ENCODE measurements around the gene ADORA1. TPM values are rescaled to one million over a fixed set of nuclear protein-coding genes. Genes with fewer than 3 reads are reported as not detected.

The ADORA1 gene
- total RNA-seq, 2 donors from 2014 or later, result 0.15 to 0.18 TPM

- Mint-ChIP-seq H3K27ac (no peak overlapping the region), H3K4me1 (peaks cover 6% of the 10 kb centered on the region), H3K27me3 (peaks cover 41% of the 10 kb centered on the region), H3K4me3 (no peak overlapping the region), H3K36me3 (ENCODE audit: low read depth) (peaks cover 2% of the 10 kb centered on the region)
- no peak for ATAC-seq
- no peak for DNase-seq
- H3K9me3 ChIP-seq (ENCODE audit: control insufficient read depth, low read length, poor library complexity, severe bottlenecking), result no peaks in the 10 kb centered on the region
Observed at GRCh38 chr1:203184467-203184866, 56.9 kb downstream of the ADORA1 start.

- Mint-ChIP-seq H3K36me3 (ENCODE audit: low read depth) (peaks cover 2% of the 10 kb centered on the region), H3K4me1 (peaks cover 6% of the 10 kb centered on the region), H3K27me3 (peaks cover 41% of the 10 kb centered on the region), H3K27ac (no peak overlapping the region), H3K4me3 (no peak overlapping the region)
- no peak for ATAC-seq
- DNase-seq, result no peak
- H3K9me3 ChIP-seq (ENCODE audit: control insufficient read depth, low read length, poor library complexity, severe bottlenecking), result no peaks in the 10 kb centered on the region
Observed at GRCh38 chr1:203185061-203185461, 57.5 kb downstream of the ADORA1 start.

- H3K36me3 Mint-ChIP-seq (ENCODE audit: low read depth), result peaks cover 2% of the 10 kb centered on the region
- DNase-seq (no peak), ATAC-seq (no peak)
- H3K4me1 Mint-ChIP-seq, result peaks cover 6% of the 10 kb centered on the region
- H3K27me3 Mint-ChIP-seq, result peaks cover 41% of the 10 kb centered on the region
- no peaks in the 10 kb centered on the region for H3K9me3 ChIP-seq (ENCODE audit: control insufficient read depth, low read length, poor library complexity, severe bottlenecking)
- no peak overlapping the region for H3K4me3 Mint-ChIP-seq
- H3K27ac Mint-ChIP-seq, result no peak overlapping the region
Observed at GRCh38 chr1:203185585-203185984, 58.1 kb downstream of the ADORA1 start.

- no peak overlapping the region for H3K27ac Mint-ChIP-seq
- no peak for ATAC-seq
- H3K4me3 Mint-ChIP-seq, result no peak overlapping the region
- peaks cover 2% of the 10 kb centered on the region for H3K36me3 Mint-ChIP-seq (ENCODE audit: low read depth)
- peaks cover 38% of the 10 kb centered on the region for H3K27me3 Mint-ChIP-seq
- H3K4me1 Mint-ChIP-seq, result peaks cover 4% of the 10 kb centered on the region
- no peaks in the 10 kb centered on the region for H3K9me3 ChIP-seq (ENCODE audit: control insufficient read depth, low read length, poor library complexity, severe bottlenecking)
- DNase-seq, result no peak
Observed at GRCh38 chr1:203186091-203186445, 58.5 kb downstream of the ADORA1 start.

GRCh38 chr1:203186446-203187303, 59.1 kb downstream of the ADORA1 start, which contains the start of gene CHI3L1:
TSS of gene CHI3L1 (minus strand) at chr1:203186704. CDS start at chr1:203186623, 81 bp downstream.
- Mint-ChIP-seq H3K4me1 (peaks cover 4% of the 10 kb centered on the region), H3K27ac (no peak within 1 kb of the TSS), H3K27me3 (peaks cover 42% of the 10 kb centered on the region), H3K36me3 (ENCODE audit: low read depth) (peaks cover 2% of the 10 kb centered on the region), H3K4me3 (no peak within 1 kb of the TSS)
- no peak for ATAC-seq
- H3K9me3 ChIP-seq (ENCODE audit: control insufficient read depth, low read length, poor library complexity, severe bottlenecking), result no peaks in the 10 kb centered on the region
- no peak for DNase-seq

- no peak overlapping the region for H3K27ac Mint-ChIP-seq
- no peak overlapping the region for H3K4me3 Mint-ChIP-seq
- peaks cover 2% of the 10 kb centered on the region for H3K36me3 Mint-ChIP-seq (ENCODE audit: low read depth)
- peaks cover 48% of the 10 kb centered on the region for H3K27me3 Mint-ChIP-seq
- peaks cover 4% of the 10 kb centered on the region for H3K4me1 Mint-ChIP-seq
- DNase-seq (no peak), ATAC-seq (no peak)
- no peaks in the 10 kb centered on the region for H3K9me3 ChIP-seq (ENCODE audit: control insufficient read depth, low read length, poor library complexity, severe bottlenecking)
Observed at GRCh38 chr1:203187304-203187685, 59.8 kb downstream of the ADORA1 start.

GRCh38 chr1:203187689-203188264, 60.3 kb downstream of the ADORA1 start:
- peaks cover 2% of the 10 kb centered on the region for H3K36me3 Mint-ChIP-seq (ENCODE audit: low read depth)
- no peaks in the 10 kb centered on the region for H3K9me3 ChIP-seq (ENCODE audit: control insufficient read depth, low read length, poor library complexity, severe bottlenecking)
- ATAC-seq, result no peak
- no peak overlapping the region for H3K27ac Mint-ChIP-seq
- peaks cover 53% of the 10 kb centered on the region for H3K27me3 Mint-ChIP-seq
- peaks cover 4% of the 10 kb centered on the region for H3K4me1 Mint-ChIP-seq
- H3K4me3 Mint-ChIP-seq, result no peak overlapping the region
- DNase-seq, result no peak

- Mint-ChIP-seq H3K27me3 (peaks cover 53% of the 10 kb centered on the region), H3K4me3 (no peak overlapping the region), H3K36me3 (ENCODE audit: low read depth) (peaks cover 2% of the 10 kb centered on the region), H3K4me1 (peaks cover 4% of the 10 kb centered on the region), H3K27ac (no peak overlapping the region)
- ATAC-seq (no peak), DNase-seq (no peak)
- no peaks in the 10 kb centered on the region for H3K9me3 ChIP-seq (ENCODE audit: control insufficient read depth, low read length, poor library complexity, severe bottlenecking)
Observed at GRCh38 chr1:203188686-203189232, 61.2 kb downstream of the ADORA1 start.

- Mint-ChIP-seq H3K4me3 (no peak overlapping the region), H3K27me3 (peaks cover 48% of the 10 kb centered on the region), H3K4me1 (peaks cover 4% of the 10 kb centered on the region), H3K27ac (no peak overlapping the region), H3K36me3 (ENCODE audit: low read depth) (peaks cover 2% of the 10 kb centered on the region)
- DNase-seq (no peak), ATAC-seq (no peak)
- H3K9me3 ChIP-seq (ENCODE audit: control insufficient read depth, low read length, poor library complexity, severe bottlenecking), result no peaks in the 10 kb centered on the region
Observed at GRCh38 chr1:203189951-203190352, 62.4 kb downstream of the ADORA1 start.

GRCh38 chr1:203190949-203191348, 63.4 kb downstream of the ADORA1 start:
- Mint-ChIP-seq H3K4me1 (peaks cover 4% of the 10 kb centered on the region), H3K36me3 (ENCODE audit: low read depth) (peaks cover 2% of the 10 kb centered on the region), H3K27ac (no peak overlapping the region), H3K27me3 (peaks cover 46% of the 10 kb centered on the region), H3K4me3 (no peak overlapping the region)
- ATAC-seq (no peak), DNase-seq (no peak)
- no peaks in the 10 kb centered on the region for H3K9me3 ChIP-seq (ENCODE audit: control insufficient read depth, low read length, poor library complexity, severe bottlenecking)

GRCh38 chr1:203196371-203196770, 68.8 kb downstream of the ADORA1 start:
- no peak overlapping the region for H3K27ac Mint-ChIP-seq
- no peak for ATAC-seq
- H3K36me3 Mint-ChIP-seq (ENCODE audit: low read depth), result peaks cover 2% of the 10 kb centered on the region
- peaks cover 49% of the 10 kb centered on the region for H3K27me3 Mint-ChIP-seq
- H3K4me3 Mint-ChIP-seq, result no peak overlapping the region
- no peaks in the 10 kb centered on the region for H3K4me1 Mint-ChIP-seq
- no peak for DNase-seq
- H3K9me3 ChIP-seq (ENCODE audit: control insufficient read depth, low read length, poor library complexity, severe bottlenecking), result no peaks in the 10 kb centered on the region

GRCh38 chr1:203197625-203198024, 70.1 kb downstream of the ADORA1 start:
- DNase-seq, result no peak
- no peaks in the 10 kb centered on the region for H3K9me3 ChIP-seq (ENCODE audit: control insufficient read depth, low read length, poor library complexity, severe bottlenecking)
- Mint-ChIP-seq H3K27ac (no peak overlapping the region), H3K36me3 (ENCODE audit: low read depth) (peaks cover 2% of the 10 kb centered on the region), H3K27me3 (peaks cover 46% of the 10 kb centered on the region), H3K4me3 (no peak overlapping the region), H3K4me1 (no peaks in the 10 kb centered on the region)
- no peak for ATAC-seq

GRCh38 chr1:203199002-203199401, 71.5 kb downstream of the ADORA1 start:
- Mint-ChIP-seq H3K27me3 (peaks cover 58% of the 10 kb centered on the region), H3K4me3 (no peak overlapping the region), H3K27ac (no peak overlapping the region), H3K36me3 (ENCODE audit: low read depth) (peaks cover 2% of the 10 kb centered on the region), H3K4me1 (no peaks in the 10 kb centered on the region)
- H3K9me3 ChIP-seq (ENCODE audit: control insufficient read depth, low read length, poor library complexity, severe bottlenecking), result no peaks in the 10 kb centered on the region
- ATAC-seq (no peak), DNase-seq (no peak)
